Kidney tubule cell (primary cell): Measurements from ENCODE around the gene TRPC4AP.

Experiments used
- DNase-seq: peaks from one replicate; pipeline ENCODE4 v3.0.0-alpha.2; 2018; ENCODE audit warnings: low spot score

TRPC4AP gene

GRCh38 chr20:35014537-35014936 is 78.1 kb downstream of the TRPC4AP start:
- DNase-seq: no peak

GRCh38 chr20:35013421-35014411 is 78.9 kb downstream of the TRPC4AP start:
- no peak for DNase-seq

DNA sequence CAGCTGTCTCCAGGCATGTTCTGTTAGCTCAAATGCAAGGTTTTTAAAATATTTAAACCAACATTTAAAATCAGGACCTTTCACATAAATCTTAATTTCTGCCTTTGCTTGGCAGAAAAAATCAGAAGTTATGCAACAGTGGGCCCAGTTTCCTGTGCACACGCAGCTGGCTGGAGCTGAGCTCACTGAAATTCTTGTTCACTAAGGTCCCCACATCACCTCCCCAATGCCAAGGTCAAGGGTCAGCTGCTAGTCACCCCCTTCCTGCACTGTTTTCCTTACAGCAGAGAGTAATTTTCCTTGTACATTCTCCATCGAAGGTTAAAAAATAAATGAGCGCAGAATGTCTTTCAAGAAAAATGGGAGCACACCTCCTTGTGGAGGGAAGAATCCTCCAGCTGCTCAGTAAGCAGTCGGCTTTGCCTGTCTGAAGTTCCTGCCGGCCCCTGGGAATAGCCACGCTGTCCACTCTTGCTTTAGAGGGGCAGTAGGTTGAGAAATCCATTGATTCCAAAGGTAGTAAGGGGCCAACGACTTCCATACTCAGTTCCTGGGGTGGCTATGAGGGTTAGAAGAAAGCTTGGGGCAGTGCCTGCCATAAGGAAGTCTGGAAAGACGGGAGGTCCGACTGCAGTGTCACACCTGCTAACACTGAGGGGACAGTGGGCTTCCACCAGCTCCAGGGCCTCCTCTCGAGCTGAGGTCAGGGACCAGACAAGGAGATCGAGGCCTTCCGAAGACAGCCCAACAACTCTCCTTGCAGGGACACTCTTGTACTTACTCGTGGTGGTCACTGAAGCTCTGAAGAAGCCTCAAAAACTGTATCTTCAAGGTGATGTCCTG is 80.2 kb downstream of the TRPC4AP start:
- DNase-seq: no peak

- DNase-seq: no peak
Observed at GRCh38 chr20:35011589-35012226, 80.9 kb downstream of the TRPC4AP start.

DNA sequence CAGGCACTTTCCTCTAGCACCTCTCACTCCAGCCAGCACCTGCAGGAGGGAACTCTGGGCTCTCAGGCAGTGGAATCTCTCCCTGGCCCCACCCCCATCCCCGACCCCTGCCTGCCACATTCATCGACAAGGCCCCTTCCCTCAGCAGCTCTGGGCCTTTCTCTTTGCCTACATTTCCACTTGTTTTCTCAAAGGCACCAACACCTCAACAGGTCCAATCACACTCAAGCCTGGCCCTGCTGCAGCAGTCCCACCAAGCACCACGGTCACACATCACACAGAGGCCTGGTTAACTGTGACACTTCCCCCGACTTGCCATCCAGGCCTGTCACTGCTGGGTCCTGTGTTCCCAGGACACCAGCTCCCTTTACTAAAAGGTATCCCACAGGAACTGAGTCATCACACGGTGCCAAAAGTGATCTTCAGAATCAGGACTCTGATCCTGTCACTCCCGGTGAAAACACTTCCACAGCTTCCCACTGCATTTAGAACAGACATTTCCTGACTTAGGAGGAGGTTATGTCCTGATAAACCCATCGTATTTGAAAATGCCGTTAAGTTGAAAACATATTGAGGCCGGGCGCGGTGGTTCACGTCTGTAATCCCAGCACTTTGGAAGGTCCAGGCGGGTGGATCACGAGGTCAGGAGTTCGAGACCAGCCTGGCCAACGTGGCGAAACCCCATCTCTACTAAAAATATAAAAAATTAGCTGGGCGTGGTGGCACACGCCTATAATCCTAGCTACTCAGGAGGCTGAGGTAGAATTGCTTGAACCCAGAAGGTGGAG is 82.0 kb downstream of the TRPC4AP start:
- DNase-seq: no peak

GRCh38 chr20:35009665-35010328 is 82.8 kb downstream of the TRPC4AP start:
- DNase-seq: no peak

- DNase-seq: no peak
Observed at GRCh38 chr20:35008411-35009342, 83.9 kb downstream of the TRPC4AP start.

DNA sequence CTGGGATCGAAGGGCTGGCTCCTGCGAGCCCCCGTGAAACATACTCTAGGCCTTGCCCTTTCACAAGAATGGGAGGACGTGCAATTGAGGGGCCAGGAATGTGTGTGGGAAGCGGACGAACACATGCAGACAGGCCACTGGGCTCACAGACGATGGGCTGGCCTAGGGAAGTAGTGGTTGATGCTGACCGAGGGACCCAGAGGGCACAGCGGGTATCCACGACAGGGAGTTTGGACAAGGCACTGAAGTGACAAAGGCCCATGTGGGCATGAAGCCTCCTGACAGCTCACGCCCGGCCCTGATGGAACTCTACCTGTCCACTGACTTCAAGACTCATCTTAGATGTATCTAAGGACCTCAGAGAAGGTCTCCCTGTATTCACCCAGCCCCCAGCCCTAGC is 84.7 kb downstream of the TRPC4AP start:
- no peak for DNase-seq

DNA sequence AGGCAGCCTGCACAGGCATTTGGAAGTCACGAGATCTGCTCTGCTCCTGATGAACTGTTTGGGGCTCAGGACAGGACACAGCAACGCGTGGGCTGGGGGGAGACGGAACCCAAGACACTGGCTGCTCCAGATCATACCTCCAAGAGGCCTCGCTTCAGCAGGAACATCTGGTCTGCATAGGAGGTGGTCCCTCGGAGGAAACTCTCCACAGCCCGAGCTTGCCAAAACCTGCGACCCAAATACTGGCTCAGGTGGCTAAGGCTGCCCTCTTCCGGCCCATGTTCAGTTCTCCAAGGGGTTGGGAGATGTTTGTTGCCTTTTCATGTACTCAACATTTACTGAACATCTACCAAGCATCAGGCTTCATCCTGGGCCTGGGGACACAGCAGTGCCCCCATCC is 85.2 kb downstream of the TRPC4AP start:
- DNase-seq: no peak

DNA sequence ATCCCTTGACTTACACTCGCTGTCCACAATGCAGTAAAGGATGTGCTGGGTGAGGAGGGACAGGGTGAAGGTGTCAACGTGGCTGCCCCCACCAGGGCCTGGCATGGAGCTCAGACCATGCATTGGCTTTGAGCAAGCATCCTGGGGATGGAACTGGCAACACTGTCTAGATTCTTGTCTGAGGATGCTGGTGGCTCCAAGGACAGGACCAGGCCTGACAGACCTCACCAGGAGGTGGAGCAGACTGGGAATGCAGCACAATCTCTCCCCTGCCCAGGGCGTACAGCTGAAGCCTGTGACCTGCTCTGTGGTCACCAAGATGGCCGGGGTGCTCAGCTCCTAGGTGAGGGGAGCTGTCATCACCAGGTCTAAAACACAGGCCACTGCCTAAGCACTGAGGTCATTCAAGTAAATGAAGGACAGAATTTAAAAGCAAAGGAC is 86.1 kb downstream of the TRPC4AP start:
- no peak for DNase-seq

GRCh38 chr20:35006009-35006408 is 86.6 kb downstream of the TRPC4AP start:
- DNase-seq: no peak

DNA sequence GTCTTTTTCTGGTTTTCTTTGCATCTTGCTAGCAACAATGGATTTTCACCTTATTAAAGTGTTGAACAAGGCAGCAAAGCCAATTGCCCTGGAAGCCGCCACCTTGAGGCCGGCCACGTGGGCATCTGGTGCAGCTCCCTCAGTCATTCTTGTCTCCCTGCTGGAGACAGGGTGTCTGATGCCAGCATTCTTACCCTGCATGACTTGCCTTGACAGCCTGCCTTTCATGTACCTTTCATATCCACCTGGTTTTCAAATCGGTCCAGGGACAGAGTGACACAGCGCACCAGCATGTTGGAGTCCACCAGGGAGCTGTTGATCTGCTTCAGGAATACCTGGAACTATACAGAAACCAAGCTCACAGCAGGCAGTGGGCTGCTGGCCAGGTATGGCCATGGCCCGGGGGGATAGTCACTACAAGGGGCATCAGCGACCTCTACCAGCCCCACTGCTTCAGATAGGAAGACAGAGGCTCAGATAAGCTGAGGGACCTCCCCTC is 87.1 kb downstream of the TRPC4AP start:
- DNase-seq: no peak

DNA sequence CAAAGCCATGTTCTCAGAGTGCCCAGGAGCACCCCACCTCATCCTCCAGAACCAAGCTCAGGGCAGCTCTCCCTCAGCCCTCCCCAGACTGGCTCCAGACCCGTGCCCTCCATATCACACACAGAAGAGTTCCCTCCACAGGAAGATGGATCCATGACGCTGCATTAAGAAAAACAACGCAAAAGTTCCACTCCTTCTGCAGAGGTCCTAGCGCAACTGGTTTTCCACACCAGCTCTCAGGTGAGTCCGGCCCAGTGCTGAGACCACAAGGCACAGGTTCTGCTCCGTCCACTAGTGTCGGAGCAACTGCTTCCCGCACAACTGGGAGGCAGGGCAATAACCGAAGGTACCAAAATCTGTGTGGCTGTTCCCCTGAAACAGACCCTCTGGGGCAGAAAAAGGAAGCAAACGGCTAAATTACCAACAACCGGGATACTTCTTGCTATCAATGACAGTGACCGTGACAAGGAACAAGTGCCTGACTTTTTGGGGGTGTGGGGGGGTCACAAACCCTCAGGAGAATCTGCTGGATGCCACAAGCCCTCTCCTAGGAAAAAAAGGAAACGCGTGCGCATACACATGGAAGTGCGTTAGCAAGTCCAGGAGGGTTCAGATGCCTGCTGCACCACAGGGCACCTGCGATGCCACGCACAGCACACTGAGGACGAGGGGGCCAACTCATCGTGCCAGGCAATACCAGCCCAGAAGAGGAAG is 87.7 kb downstream of the TRPC4AP start:
- no peak for DNase-seq

- DNase-seq: no peak
Observed at GRCh38 chr20:35004051-35004725, 88.4 kb downstream of the TRPC4AP start.

DNA sequence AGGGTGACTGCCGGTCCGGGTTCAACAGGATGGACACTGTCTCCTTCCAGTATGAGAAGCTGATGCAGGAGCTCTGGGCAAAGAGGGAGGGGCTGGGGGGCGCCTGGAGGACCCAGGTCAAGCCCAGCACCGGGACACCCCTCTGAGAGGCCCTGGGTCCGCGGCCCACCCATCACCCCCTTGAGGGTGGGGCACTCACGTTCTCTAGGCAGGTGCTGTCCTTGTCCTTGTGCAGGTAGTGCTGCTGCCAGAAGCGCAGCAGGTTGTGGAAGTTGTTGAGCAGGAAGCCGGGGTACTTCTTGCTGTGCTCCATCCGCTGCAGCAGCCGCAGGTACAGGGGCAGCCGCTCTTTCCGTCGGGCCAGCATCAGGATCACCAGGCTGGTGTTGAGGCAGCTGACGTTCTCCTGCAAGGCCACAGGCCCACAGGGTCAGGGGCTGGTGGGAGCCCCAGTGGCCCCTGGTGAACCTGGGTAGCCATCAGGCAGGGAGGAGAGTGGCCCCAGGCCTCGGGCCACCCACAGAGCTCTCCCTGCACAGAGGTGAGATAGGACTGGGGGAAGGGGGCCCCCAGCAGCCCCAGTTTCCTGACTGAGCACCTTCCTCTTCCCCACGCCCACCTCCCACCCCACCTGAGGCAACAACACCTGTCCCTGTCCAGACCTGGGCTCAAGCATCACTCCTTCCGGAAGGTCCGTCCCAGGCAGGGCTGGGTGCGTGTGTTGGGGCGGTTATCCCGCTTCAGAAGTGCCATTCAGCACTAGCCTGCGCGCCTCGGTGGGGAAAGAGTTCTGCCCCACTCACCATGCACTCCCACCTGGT is 89.2 kb downstream of the TRPC4AP start:
- no peak for DNase-seq

- no peak for DNase-seq
Observed at GRCh38 chr20:35002426-35003210, 90.0 kb downstream of the TRPC4AP start.
